Kidney (tissue), 14 donors: Measurements from ENCODE around the gene SLC22A23. TPM values are rescaled to one million over a fixed set of nuclear protein-coding genes. Genes with fewer than 3 reads are reported as not detected.

Source experiments
- DNase-seq, 5 donors: peaks; one replicate each; pipeline ENCODE4 v3.0.0-alpha.2; 2013 to 2020
- FAIRE-seq: peaks from 2 replicates; lab custom pipeline; 2012; peaks lifted over from hg19 to GRCh38; lab: Jason Lieb, UNC
- H3K27ac ChIP-seq, 2 donors: one replicate each; pipeline ENCODE4 v1.7.0; 2013; ENCODE audit warnings: low read depth in 2 of 2, low read length in 2 of 2, inconsistent platforms in 1 of 2
- H3K27me3 ChIP-seq: one replicate; pipeline ENCODE4 v1.7.1; 2013; ENCODE audit warnings: low read length, inconsistent platforms; ENCODE audit not compliant: control insufficient read depth, insufficient read depth
- H3K36me3 ChIP-seq, 3 donors: one replicate each; pipeline versions ENCODE4 v1.7.0 to v1.7.1; 2013; ENCODE audit warnings: low read length in 3 of 3, control low read depth in 1 of 3, inconsistent platforms in 1 of 3; ENCODE audit not compliant: insufficient read depth in 3 of 3, control insufficient read depth in 2 of 3
- H3K4me1 ChIP-seq, 3 donors: one replicate each; pipeline versions ENCODE4 v1.7.0 to v1.7.1; 2013; ENCODE audit warnings: low read length in 3 of 3, inconsistent platforms in 1 of 3, low read depth in 1 of 3; ENCODE audit not compliant: control insufficient read depth in 2 of 3, insufficient read depth in 2 of 3
- H3K4me3 ChIP-seq, 3 donors: one replicate each; pipeline versions ENCODE4 v1.7.0 to v1.8.1; 2013; ENCODE audit warnings: low read length in 3 of 3, control low read depth in 1 of 3, inconsistent platforms in 1 of 3
- H3K9ac ChIP-seq, 3 donors: one replicate each; pipeline versions ENCODE4 v1.7.0 to v1.7.1; 2013; ENCODE audit warnings: low read length in 3 of 3, control low read depth in 1 of 3, inconsistent platforms in 1 of 3
- H3K9me3 ChIP-seq, 3 donors: one replicate each; pipeline versions ENCODE4 v1.7.0 to v1.7.1; 2013; ENCODE audit warnings: low read length in 3 of 3, control low read depth in 1 of 3, inconsistent platforms in 1 of 3; ENCODE audit not compliant: control insufficient read depth in 2 of 3, insufficient read depth in 1 of 3
- intact Hi-C: fragments of 100-400 bp; cut with DNase I; formaldehyde crosslinking; loops from one replicate; pipeline ENCODE4 v1.11.1; 2022
- polyA plus RNA-seq: library from polyadenylated mRNA; stranded (reverse); fragments of 350-450 nt; fragmentation: Illumina TruSeq; extraction: RNeasy Lipid Tissue Mini Kit (QIAGEN cat#74804); gene quantifications from one replicate; pipeline ENCODE4 v1.2.3, GENCODE V29; 2014; ENCODE audit warnings: low read depth, low replicate concordance; ENCODE audit not compliant: insufficient read depth
- total RNA-seq: library from RNA; stranded (reverse); fragmentation: NEBNext Ultra II Directional; extraction: Animal tissue kit (Norgen Biotek cat#: 25700); gene quantifications from one replicate; pipeline ENCODE4 v1.2.1, GENCODE V29; 2021
- TF ChIP-seq, protein P1 (sequence below): IDR thresholded peaks from 3 replicates; pipeline ENCODE4 v1.5.1; 2012; ENCODE audit warnings: mild to moderate bottlenecking, moderate library complexity, borderline replicate concordance; ENCODE audit not compliant: insufficient read depth; ENCODE audit errors: extremely low read depth
- donor health status: control.
- donor health status: control.
- donor health status: control.
- donor health status: control.
- donor health status: control.
- donor health status: DM: yes; HTN: yes; CAD: no.
- donor health status: Normal renal cell carcinoma (clear cell type).

Gene SLC22A23
- total and polyA plus RNA-seq, 2 donors from 2014 or later: 5.3 to 5.7 TPM

DNA sequence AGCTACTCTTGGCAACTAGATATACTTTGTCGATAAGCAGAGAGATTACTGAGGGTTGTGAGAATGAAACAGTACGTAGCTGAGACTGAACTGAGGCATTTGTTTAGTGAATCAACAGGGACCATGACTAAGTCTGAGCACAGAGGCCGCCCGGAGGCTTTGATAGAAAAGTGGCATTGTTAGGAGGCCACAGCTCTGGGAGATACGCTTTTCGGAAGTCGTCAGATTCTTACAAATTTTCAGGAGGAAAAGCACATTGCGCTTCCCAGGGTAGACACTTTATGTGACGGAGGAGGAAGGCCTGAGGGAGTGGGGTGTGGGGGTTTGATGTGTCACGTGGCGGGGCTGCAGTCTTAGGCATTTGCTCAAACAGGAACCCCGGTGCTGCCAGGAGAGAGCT lies 128.7 kb downstream of the SLC22A23 start:
- intact Hi-C loops: no loop called here
- no peak overlapping the region for H3K4me3 ChIP-seq
- no peak for FAIRE-seq
- TF ChIP-seq, protein P1, sequence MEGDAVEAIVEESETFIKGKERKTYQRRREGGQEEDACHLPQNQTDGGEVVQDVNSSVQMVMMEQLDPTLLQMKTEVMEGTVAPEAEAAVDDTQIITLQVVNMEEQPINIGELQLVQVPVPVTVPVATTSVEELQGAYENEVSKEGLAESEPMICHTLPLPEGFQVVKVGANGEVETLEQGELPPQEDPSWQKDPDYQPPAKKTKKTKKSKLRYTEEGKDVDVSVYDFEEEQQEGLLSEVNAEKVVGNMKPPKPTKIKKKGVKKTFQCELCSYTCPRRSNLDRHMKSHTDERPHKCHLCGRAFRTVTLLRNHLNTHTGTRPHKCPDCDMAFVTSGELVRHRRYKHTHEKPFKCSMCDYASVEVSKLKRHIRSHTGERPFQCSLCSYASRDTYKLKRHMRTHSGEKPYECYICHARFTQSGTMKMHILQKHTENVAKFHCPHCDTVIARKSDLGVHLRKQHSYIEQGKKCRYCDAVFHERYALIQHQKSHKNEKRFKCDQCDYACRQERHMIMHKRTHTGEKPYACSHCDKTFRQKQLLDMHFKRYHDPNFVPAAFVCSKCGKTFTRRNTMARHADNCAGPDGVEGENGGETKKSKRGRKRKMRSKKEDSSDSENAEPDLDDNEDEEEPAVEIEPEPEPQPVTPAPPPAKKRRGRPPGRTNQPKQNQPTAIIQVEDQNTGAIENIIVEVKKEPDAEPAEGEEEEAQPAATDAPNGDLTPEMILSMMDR: no peak
- no peaks in the 10 kb centered on the region for H3K4me1 ChIP-seq
- H3K36me3 ChIP-seq: no peaks in the 10 kb centered on the region
- H3K27ac ChIP-seq: no peak overlapping the region
- no peaks in the 10 kb centered on the region for H3K9me3 ChIP-seq
- H3K9ac ChIP-seq: no peak overlapping the region
- no peak for DNase-seq
- peaks cover 2% of the 10 kb centered on the region for H3K27me3 ChIP-seq

DNA sequence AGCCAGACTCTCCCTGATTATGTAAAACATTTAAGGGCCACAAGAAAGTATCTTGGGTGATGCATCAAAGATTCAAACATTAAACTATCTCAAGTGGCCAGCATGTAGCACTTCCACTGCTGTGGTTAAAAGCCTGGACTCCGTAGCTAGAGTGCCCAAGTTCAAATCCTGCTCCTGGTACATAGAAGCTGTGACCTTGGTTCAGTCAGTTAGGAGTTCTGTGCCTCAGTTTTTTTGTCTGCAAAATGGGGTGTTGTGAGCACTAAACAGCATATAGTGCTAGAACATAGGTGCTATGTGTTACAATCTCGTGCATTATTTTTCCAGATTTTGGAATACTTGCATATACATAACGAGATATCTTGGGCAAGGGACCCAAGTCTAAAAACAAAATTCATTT lies 129.4 kb downstream of the SLC22A23 start:
- Histone ChIP-seq H3K36me3 (no peaks in the 10 kb centered on the region), H3K9me3 (no peaks in the 10 kb centered on the region), H3K4me3 (no peak overlapping the region), H3K27ac (no peak overlapping the region), H3K9ac (no peak overlapping the region), H3K4me1 (no peaks in the 10 kb centered on the region), H3K27me3 (peaks cover 2% of the 10 kb centered on the region)
- DNase-seq (no peak), FAIRE-seq (no peak)
- TF ChIP-seq, protein P1: no peak
- intact Hi-C loops: no loop called here

DNA sequence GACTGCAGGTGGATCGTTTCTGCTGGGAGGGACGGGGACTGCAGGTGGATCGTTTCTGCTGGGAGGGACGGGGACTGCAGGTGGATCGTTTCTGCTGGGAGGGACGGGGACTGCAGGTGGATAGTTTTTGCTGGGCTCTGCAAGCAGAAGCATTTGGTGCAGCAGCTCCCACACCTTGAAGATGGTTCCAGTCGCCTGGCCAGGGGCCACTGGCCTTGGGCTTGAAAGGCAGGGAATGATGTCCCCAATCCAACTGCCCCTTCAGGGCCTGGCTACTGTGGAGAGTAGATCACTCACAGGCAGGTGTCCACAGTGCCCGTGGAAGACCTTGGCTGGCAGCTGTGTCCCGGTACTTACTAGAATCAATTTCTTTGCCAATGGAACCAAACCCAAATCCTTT lies 129.9 kb downstream of the SLC22A23 start:
- Histone ChIP-seq H3K9me3 (no peaks in the 10 kb centered on the region), H3K36me3 (no peaks in the 10 kb centered on the region), H3K4me3 (no peak overlapping the region), H3K9ac (no peak overlapping the region), H3K27ac (no peak overlapping the region), H3K4me1 (no peaks in the 10 kb centered on the region), H3K27me3 (peaks cover 2% of the 10 kb centered on the region)
- DNase-seq (no peak), FAIRE-seq (no peak)
- TF ChIP-seq, protein P1: no peak
- intact Hi-C loops: no loop called here
